Measurements from ENCODE around the gene CYLC1.

Gene CYLC1

GRCh38 chrX:83892433-83892832 lies 31.5 kb downstream of the CYLC1 start:
- Histone ChIP-seq H3K27me3 (replicated peaks; ENCODE audit: control insufficient read depth, insufficient read depth, low read length) (no peaks in the 10 kb centered on the region), H3K4me3 (replicated peaks; ENCODE audit: low read depth, low read length) (no peak overlapping the region), H3K36me3 (ENCODE audit: control insufficient read depth, insufficient read depth, low read length) (no peaks in the 10 kb centered on the region)
- no peak for DNase-seq (ENCODE audit: extremely low read depth, insufficient read length)
- TF ChIP-seq, protein P1, sequence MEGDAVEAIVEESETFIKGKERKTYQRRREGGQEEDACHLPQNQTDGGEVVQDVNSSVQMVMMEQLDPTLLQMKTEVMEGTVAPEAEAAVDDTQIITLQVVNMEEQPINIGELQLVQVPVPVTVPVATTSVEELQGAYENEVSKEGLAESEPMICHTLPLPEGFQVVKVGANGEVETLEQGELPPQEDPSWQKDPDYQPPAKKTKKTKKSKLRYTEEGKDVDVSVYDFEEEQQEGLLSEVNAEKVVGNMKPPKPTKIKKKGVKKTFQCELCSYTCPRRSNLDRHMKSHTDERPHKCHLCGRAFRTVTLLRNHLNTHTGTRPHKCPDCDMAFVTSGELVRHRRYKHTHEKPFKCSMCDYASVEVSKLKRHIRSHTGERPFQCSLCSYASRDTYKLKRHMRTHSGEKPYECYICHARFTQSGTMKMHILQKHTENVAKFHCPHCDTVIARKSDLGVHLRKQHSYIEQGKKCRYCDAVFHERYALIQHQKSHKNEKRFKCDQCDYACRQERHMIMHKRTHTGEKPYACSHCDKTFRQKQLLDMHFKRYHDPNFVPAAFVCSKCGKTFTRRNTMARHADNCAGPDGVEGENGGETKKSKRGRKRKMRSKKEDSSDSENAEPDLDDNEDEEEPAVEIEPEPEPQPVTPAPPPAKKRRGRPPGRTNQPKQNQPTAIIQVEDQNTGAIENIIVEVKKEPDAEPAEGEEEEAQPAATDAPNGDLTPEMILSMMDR (IDR thresholded peaks at IDR 0.05; ENCODE audit: insufficient read depth, low read length, poor library complexity, severe bottlenecking), result no peak

DNA sequence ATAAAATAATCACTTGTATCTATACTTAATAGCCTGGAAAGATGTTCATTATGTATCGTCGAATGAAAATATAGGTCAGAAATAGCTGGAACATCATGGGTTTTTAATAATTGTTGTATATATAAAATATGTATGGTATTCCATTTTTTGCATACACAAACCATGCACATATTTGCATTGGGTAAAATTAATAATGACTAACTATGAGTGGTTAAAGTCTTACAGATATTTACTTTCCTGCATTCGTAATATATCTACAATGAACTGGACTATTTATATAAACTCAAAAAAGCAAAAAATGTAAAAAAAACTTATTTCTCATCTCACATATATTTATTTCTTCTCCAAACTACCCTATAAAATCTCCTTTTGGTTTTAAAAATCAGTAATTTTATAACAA lies 46.0 kb downstream of the CYLC1 start:
- no peak for DNase-seq (ENCODE audit: extremely low read depth, insufficient read length)
- no peak overlapping the region for H3K4me3 ChIP-seq (replicated peaks; ENCODE audit: low read depth, low read length)
- H3K27me3 ChIP-seq (replicated peaks; ENCODE audit: control insufficient read depth, insufficient read depth, low read length), result no peaks in the 10 kb centered on the region
- no peaks in the 10 kb centered on the region for H3K36me3 ChIP-seq (ENCODE audit: control insufficient read depth, insufficient read depth, low read length)
- TF ChIP-seq, protein P1 (IDR thresholded peaks at IDR 0.05; ENCODE audit: insufficient read depth, low read length, poor library complexity, severe bottlenecking), result no peak

- Histone ChIP-seq H3K4me3 (replicated peaks; ENCODE audit: low read depth, low read length) (no peak overlapping the region), H3K36me3 (ENCODE audit: control insufficient read depth, insufficient read depth, low read length) (no peaks in the 10 kb centered on the region), H3K27me3 (replicated peaks; ENCODE audit: control insufficient read depth, insufficient read depth, low read length) (no peaks in the 10 kb centered on the region)
- TF ChIP-seq, protein P1 (IDR thresholded peaks at IDR 0.05; ENCODE audit: insufficient read depth, low read length, poor library complexity, severe bottlenecking), result peak; percentile 32
- no peak for DNase-seq (ENCODE audit: extremely low read depth, insufficient read length)
Observed at GRCh38 chrX:83916525-83916924, 55.6 kb downstream of the CYLC1 start.

GRCh38 chrX:83934220-83934619 lies 73.3 kb downstream of the CYLC1 start:
- TF ChIP-seq, protein P1 (IDR thresholded peaks at IDR 0.05; ENCODE audit: insufficient read depth, low read length, poor library complexity, severe bottlenecking), result no peak
- no peak overlapping the region for H3K4me3 ChIP-seq (replicated peaks; ENCODE audit: low read depth, low read length)
- no peak for DNase-seq (ENCODE audit: extremely low read depth, insufficient read length)
- H3K36me3 ChIP-seq (ENCODE audit: control insufficient read depth, insufficient read depth, low read length), result no peaks in the 10 kb centered on the region
- H3K27me3 ChIP-seq (replicated peaks; ENCODE audit: control insufficient read depth, insufficient read depth, low read length), result no peaks in the 10 kb centered on the region

Data from GM06990 (cell line).